HEK293 (cell line): ENCODE measurements around the gene S1PR3.

Experiments used
- CTCF ChIA-PET: fragments of 350-600 bp; formaldehyde crosslinking; extraction: SDS; loops from one replicate; lab custom pipeline; 2021; ENCODE audit warnings: antibody characterized with exemption; lab: Yijun Ruan, JAX
- POLR2A ChIA-PET: fragments of 300-600 bp; formaldehyde crosslinking; extraction: SDS; loops from one replicate; lab custom pipeline; 2020; ENCODE audit warnings: antibody characterized with exemption, inconsistent platforms; lab: Yijun Ruan, JAX
- H3K27ac ChIP-seq: fragments of 200-500 bp; sonication (Bioruptor generic); 2 replicates; pipeline ENCODE4 v1.5.1; 2014; ENCODE audit warnings: low read depth, low read length, control low read depth, inconsistent platforms; ENCODE audit errors: extremely low read depth
- H3K36me3 ChIP-seq, 2 experiments: fragments of 200-500 bp in 1 of 2; sonication (Bioruptor generic) in 1 of 2; 1 replicate in 1 of 2; 2 replicates in 1 of 2; pipeline ENCODE4 v1.5.1; 2014 to 2017; ENCODE audit warnings: inconsistent platforms in 2 of 2, low read length in 2 of 2; ENCODE audit not compliant: control insufficient read depth in 2 of 2, insufficient read depth in 1 of 2
- H3K4me1 ChIP-seq: fragments of 200-500 bp; sonication (Bioruptor generic); 2 replicates; pipeline ENCODE4 v1.5.1; 2014; ENCODE audit warnings: mild to moderate bottlenecking, low read length, inconsistent platforms; ENCODE audit not compliant: control insufficient read depth, insufficient read depth
- H3K4me3 ChIP-seq: 2 replicates; pipeline ENCODE4 v1.5.1; 2011; ENCODE audit warnings: low read depth, mild to moderate bottlenecking, control low read depth, low read length, moderate library complexity
- H3K9me3 ChIP-seq: fragments of 200-500 bp; sonication (Bioruptor generic); 2 replicates; pipeline ENCODE4 v1.5.1; 2014; ENCODE audit warnings: low read depth, low read length, inconsistent platforms; ENCODE audit not compliant: control insufficient read depth, insufficient read depth
- BCL11A ChIP-seq: fragments of 450-650 bp; formaldehyde crosslinking; IDR thresholded peaks from 2 replicates; pipeline ENCODE4 v1.5.1; 2016; ENCODE audit warnings: low read depth, missing biosample characterization, missing genetic modification characterization
- HOXA7 ChIP-seq: sonication (generic); formaldehyde crosslinking; IDR thresholded peaks from 2 replicates; pipeline ENCODE4 v1.8.1; 2022; ENCODE audit warnings: missing genetic modification reagents, borderline replicate concordance
- HOXD13 ChIP-seq: sonication (generic); formaldehyde crosslinking; IDR thresholded peaks from 2 replicates; pipeline ENCODE4 v1.8.0; 2022; ENCODE audit warnings: missing genetic modification reagents, borderline replicate concordance
- OVOL3 ChIP-seq: fragments of 450-650 bp; formaldehyde crosslinking; IDR thresholded peaks from 2 replicates; pipeline ENCODE4 v1.5.1; 2016; ENCODE audit warnings: missing biosample characterization, missing genetic modification characterization
- SCRT1 ChIP-seq: fragments of 450-650 bp; formaldehyde crosslinking; IDR thresholded peaks from 2 replicates; pipeline ENCODE4 v1.5.1; 2016; ENCODE audit warnings: missing biosample characterization, missing genetic modification characterization, borderline replicate concordance
- ZBTB44 ChIP-seq: fragments of 450-650 bp; IDR thresholded peaks from 2 replicates; pipeline ENCODE4 v1.5.1; 2018; ENCODE audit warnings: missing biosample characterization, mild to moderate bottlenecking, missing genetic modification characterization
- ZNF114 ChIP-seq: fragments of 450-650 bp; formaldehyde crosslinking; IDR thresholded peaks from 2 replicates; pipeline ENCODE4 v1.5.0; 2017; ENCODE audit warnings: missing biosample characterization, missing genetic modification characterization
- ZNF133 ChIP-seq: fragments of 450-650 bp; formaldehyde crosslinking; IDR thresholded peaks from 2 replicates; pipeline ENCODE4 v1.5.1; 2016; ENCODE audit warnings: missing biosample characterization, missing genetic modification characterization
- ZNF2 ChIP-seq: fragments of 450-650 bp; formaldehyde crosslinking; IDR thresholded peaks from 2 replicates; pipeline ENCODE4 v1.5.1; 2016; ENCODE audit warnings: missing biosample characterization, missing genetic modification characterization
- ZNF202 ChIP-seq: fragments of 450-650 bp; formaldehyde crosslinking; IDR thresholded peaks from 2 replicates; pipeline ENCODE4 v1.5.1; 2016; ENCODE audit warnings: missing biosample characterization, missing genetic modification characterization, borderline replicate concordance
- ZNF248 ChIP-seq: fragments of 450-650 bp; formaldehyde crosslinking; IDR thresholded peaks from 2 replicates; pipeline ENCODE4 v1.5.1; 2017; ENCODE audit warnings: missing biosample characterization, missing genetic modification characterization
- ZNF292 ChIP-seq: fragments of 450-650 bp; formaldehyde crosslinking; IDR thresholded peaks from 2 replicates; pipeline ENCODE4 v1.5.1; 2016; ENCODE audit warnings: low read depth, missing biosample characterization, missing genetic modification characterization, borderline replicate concordance
- ZNF335 ChIP-seq: fragments of 450-650 bp; formaldehyde crosslinking; conservative IDR thresholded peaks from 2 replicates; pipeline ENCODE4 v1.5.1; 2016; ENCODE audit warnings: missing biosample characterization, missing genetic modification characterization
- ZNF341 ChIP-seq: fragments of 450-650 bp; formaldehyde crosslinking; IDR thresholded peaks from 2 replicates; pipeline ENCODE4; 2016; ENCODE audit warnings: low read depth, missing biosample characterization, missing genetic modification characterization
- ZNF362 ChIP-seq: fragments of 450-650 bp; formaldehyde crosslinking; IDR thresholded peaks from 2 replicates; pipeline ENCODE4 v1.5.1; 2016; ENCODE audit warnings: missing biosample characterization, missing genetic modification characterization
- ZNF423 ChIP-seq: fragments of 450-650 bp; formaldehyde crosslinking; IDR thresholded peaks from 2 replicates; pipeline ENCODE4 v1.5.1; 2016; ENCODE audit warnings: missing biosample characterization, missing genetic modification characterization
- ZNF529 ChIP-seq: fragments of 450-650 bp; formaldehyde crosslinking; IDR thresholded peaks from 2 replicates; pipeline ENCODE4 v1.5.1; 2017; ENCODE audit warnings: missing genetic modification characterization, missing biosample characterization; ENCODE audit not compliant: insufficient replicate concordance
- ZNF585B ChIP-seq: fragments of 450-650 bp; formaldehyde crosslinking; IDR thresholded peaks from 2 replicates; pipeline ENCODE4 v1.5.1; 2016; ENCODE audit warnings: missing biosample characterization, missing genetic modification characterization
- ZNF704 ChIP-seq: fragments of 450-650 bp; formaldehyde crosslinking; IDR thresholded peaks from 2 replicates; pipeline ENCODE4 v1.5.1; 2016; ENCODE audit warnings: missing biosample characterization, missing genetic modification characterization
- ZNF791 ChIP-seq: fragments of 450-650 bp; formaldehyde crosslinking; IDR thresholded peaks from 2 replicates; pipeline ENCODE4 v1.5.1; 2016; ENCODE audit warnings: missing biosample characterization, missing genetic modification characterization
- ZNF830 ChIP-seq: fragments of 450-650 bp; IDR thresholded peaks from 2 replicates; pipeline ENCODE4 v1.5.0; 2018; ENCODE audit warnings: missing biosample characterization, missing genetic modification characterization, low read depth, mild to moderate bottlenecking, moderate library complexity
- TF ChIP-seq, protein P1 (sequence below): fragments of 450-650 bp; formaldehyde crosslinking; IDR thresholded peaks from 2 replicates; pipeline ENCODE4 v1.5.1; 2016; ENCODE audit warnings: missing biosample characterization, missing genetic modification characterization

S1PR3 gene

DNA sequence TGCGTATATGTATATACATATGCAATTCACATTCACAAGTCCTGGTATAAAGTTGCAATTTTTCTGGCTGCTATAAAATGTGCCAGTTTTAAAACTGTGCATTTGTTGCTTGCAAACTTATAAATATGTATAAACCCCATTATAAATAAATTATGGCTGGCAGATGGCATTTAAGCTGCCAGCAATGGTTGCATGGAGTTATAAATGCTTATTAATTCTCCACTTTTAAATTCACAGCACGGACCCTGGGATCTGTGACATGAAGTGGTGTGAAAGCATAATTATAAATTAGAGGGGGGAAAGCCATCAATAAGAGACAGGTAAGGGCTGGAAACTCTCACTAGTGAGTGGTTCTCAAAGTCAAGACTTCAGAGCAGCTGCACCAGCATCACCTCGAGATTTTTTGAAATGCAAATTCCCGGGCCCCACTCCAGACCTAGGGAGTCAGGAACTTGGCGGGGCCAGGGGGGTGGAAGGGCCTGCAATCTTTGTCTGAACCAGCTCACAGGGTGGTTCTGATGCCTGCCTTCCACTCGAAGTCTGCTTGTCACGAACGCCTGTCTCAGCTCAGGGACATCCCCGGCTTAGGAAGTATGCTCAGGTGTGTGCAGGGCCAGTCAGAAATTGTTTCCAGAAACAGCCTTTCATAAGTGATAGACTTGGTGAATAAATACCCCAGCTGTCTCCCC, 16.9 kb downstream of the S1PR3 start (continued):
- no peak for TF ChIP-seq OVOL3
- no peak for TF ChIP-seq ZNF114 (tag by site-specific recombination)

- ChIA-PET POLR2A (no interaction called here), CTCF (interaction anchor here (0.6 to 1.6 kb wide), 6 partner anchors 8 to 624 kb away, joined by 3 to 4 read pairs (median 3); no protein-coding TSS in a partner anchor)
- no peak for TF ChIP-seq ZNF202 (tag by site-specific recombination)
- TF ChIP-seq, protein P1, sequence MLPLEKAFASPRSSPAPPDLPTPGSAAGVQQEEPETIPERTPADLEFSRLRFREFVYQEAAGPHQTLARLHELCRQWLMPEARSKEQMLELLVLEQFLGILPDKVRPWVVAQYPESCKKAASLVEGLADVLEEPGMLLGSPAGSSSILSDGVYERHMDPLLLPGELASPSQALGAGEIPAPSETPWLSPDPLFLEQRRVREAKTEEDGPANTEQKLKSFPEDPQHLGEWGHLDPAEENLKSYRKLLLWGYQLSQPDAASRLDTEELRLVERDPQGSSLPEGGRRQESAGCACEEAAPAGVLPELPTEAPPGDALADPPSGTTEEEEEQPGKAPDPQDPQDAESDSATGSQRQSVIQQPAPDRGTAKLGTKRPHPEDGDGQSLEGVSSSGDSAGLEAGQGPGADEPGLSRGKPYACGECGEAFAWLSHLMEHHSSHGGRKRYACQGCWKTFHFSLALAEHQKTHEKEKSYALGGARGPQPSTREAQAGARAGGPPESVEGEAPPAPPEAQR (tag by site-specific recombination), result no peak
- Histone ChIP-seq H3K36me3 (no peaks in the 10 kb centered on the region), H3K9me3 (no peaks in the 10 kb centered on the region), H3K27ac (no peak overlapping the region), H3K4me1 (no peaks in the 10 kb centered on the region), H3K4me3 (no peak overlapping the region)
Observed at GRCh38 chr9:89008744-89009545, 17.7 kb downstream of the S1PR3 start.

- TF ChIP-seq ZNF423, result no peak
- no peaks in the 10 kb centered on the region for H3K9me3 ChIP-seq
- H3K4me1 ChIP-seq, result no peaks in the 10 kb centered on the region
- ChIA-PET POLR2A (no interaction called here), CTCF (interaction anchor here (0.5 to 1.6 kb wide), 6 partner anchors 9 to 414 kb away, joined by 3 to 4 read pairs (median 3); no protein-coding TSS in a partner anchor)
- no peak overlapping the region for H3K27ac ChIP-seq
- no peak overlapping the region for H3K4me3 ChIP-seq
- no peaks in the 10 kb centered on the region for H3K36me3 ChIP-seq
Observed at GRCh38 chr9:89009546-89009840, 18.2 kb downstream of the S1PR3 start.

DNA sequence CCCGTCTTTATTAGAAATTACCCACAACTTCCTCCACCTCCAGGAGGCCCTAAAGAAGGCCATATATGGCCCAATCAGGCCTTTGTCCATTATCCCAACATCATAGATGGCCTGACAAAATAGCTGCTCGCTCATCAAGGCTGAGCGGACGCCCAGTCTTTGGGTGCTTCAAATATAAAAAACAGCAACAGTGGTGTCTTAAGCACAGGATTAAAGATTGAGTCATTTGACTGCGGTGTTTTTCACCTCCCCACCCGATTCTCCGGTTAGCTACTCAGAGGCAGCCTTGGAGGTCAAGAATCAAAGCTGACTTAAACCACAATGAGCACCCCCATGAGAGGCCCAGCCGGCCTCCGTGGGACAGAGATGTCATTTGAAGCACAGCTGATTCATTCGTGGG, 18.8 kb downstream of the S1PR3 start:
- Histone ChIP-seq H3K9me3 (no peaks in the 10 kb centered on the region), H3K27ac (no peak overlapping the region), H3K36me3 (no peaks in the 10 kb centered on the region), H3K4me3 (no peak overlapping the region), H3K4me1 (no peaks in the 10 kb centered on the region)
- ChIA-PET POLR2A (interaction anchor here (0.5 kb wide), 1 partner anchor 15 kb away, joined by 3 read pairs; no protein-coding TSS in a partner anchor), CTCF (interaction anchor here (0.5 to 0.6 kb wide), 2 partner anchors 20 to 414 kb away, joined by 3 read pairs; no protein-coding TSS in a partner anchor)
- TF ChIP-seq ZNF830 (tag by site-specific recombination), result no peak
- TF ChIP-seq HOXD13 (CRISPR knock-in tag), result no peak
- TF ChIP-seq ZNF791 (tag by site-specific recombination), result no peak
- TF ChIP-seq HOXA7 (CRISPR knock-in tag), result no peak
- TF ChIP-seq ZNF292 (tag by site-specific recombination), result no peak
- no peak for TF ChIP-seq ZNF585B (tag by site-specific recombination)
- TF ChIP-seq ZNF248 (tag by site-specific recombination), result no peak
- TF ChIP-seq SCRT1 (tag by site-specific recombination), result no peak
- TF ChIP-seq ZNF362 (tag by site-specific recombination), result no peak
- TF ChIP-seq ZNF335 (tag by site-specific recombination), result no peak
- TF ChIP-seq ZNF704, result no peak
- TF ChIP-seq ZNF2 (tag by site-specific recombination), result no peak
- no peak for TF ChIP-seq ZNF133
- TF ChIP-seq BCL11A, result no peak
- no peak for TF ChIP-seq ZNF529 (tag by site-specific recombination)
- no peak for TF ChIP-seq ZBTB44 (tag by site-specific recombination)
- no peak for TF ChIP-seq ZNF341 (tag by site-specific recombination)
